ENCODE measurements around the gene ERBB2. TPM values are rescaled to one million over a fixed set of nuclear protein-coding genes. Genes with fewer than 3 reads are reported as not detected.

Gene ERBB2
- total and polyA plus RNA-seq, 9 of the 15 experiments (the other 6 are each of a cell fraction or from before 2014, with no cell fraction given), result 0.74 to 5.6 (median 3.3) TPM

DNA sequence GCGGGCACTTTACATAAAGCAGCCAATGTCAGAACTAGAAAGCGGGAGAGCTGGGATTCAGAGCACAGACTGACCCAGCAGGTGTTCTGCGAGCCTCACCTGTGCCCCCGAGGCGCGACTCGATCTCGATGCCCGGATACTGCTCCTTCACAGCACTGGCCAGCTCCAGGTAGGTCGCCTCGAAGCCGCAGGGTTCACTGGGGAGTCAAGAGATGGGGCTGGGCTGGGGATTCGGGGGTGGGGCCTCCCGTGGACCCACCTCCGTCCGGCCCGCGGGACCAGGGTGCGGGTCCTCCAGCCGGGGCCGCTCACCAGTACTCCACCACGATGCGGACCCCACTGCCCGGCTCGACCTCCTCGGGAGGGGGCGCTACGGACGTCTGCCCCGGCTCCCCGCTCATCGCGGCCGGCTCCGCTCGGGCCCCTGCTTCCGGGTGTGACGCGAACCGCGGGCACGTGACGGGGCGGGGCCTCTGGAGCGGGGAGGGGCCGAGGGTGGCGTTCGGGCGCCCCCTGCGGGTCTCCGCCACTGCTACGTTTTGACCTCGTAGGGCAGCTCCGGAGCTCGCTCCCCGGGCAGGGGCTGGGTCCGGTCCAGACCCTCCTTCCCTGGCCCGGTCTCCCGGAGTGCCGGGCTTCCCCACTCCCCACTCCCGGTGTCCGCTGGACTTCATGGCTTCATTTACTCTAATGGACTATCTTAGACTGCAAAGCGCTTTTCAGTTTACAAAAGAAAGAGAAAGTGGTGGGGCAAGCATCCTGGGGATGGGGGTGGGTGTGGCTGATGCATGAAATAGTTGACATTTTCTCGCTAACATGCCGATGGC is 30.4 kb downstream of the ERBB2 start, which contains the start of gene MIEN1 (continued):
- TF ChIP-seq ZNF318 (IDR thresholded peaks at IDR 0.05; ENCODE audit: borderline replicate concordance in 1 of 2, low read depth in 1 of 2), result no peak
- peak; percentile 76 for TF ChIP-seq ZFX (CRISPR knock-in tag; IDR thresholded peaks at IDR 0.05)
- TF ChIP-seq HNRNPH1 (optimal IDR thresholded peaks at IDR 0.05; ENCODE audit: low read depth, low read length), result no peak
- TF ChIP-seq, protein P1, sequence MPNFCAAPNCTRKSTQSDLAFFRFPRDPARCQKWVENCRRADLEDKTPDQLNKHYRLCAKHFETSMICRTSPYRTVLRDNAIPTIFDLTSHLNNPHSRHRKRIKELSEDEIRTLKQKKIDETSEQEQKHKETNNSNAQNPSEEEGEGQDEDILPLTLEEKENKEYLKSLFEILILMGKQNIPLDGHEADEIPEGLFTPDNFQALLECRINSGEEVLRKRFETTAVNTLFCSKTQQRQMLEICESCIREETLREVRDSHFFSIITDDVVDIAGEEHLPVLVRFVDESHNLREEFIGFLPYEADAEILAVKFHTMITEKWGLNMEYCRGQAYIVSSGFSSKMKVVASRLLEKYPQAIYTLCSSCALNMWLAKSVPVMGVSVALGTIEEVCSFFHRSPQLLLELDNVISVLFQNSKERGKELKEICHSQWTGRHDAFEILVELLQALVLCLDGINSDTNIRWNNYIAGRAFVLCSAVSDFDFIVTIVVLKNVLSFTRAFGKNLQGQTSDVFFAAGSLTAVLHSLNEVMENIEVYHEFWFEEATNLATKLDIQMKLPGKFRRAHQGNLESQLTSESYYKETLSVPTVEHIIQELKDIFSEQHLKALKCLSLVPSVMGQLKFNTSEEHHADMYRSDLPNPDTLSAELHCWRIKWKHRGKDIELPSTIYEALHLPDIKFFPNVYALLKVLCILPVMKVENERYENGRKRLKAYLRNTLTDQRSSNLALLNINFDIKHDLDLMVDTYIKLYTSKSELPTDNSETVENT (CRISPR knock-in tag; IDR thresholded peaks at IDR 0.05), result no peak
- 0 out of 4 replicates have a peak, but pooled peaks of 1 of the 2 experiments have one; percentile 19 for TF ChIP-seq FOXA3 (CRISPR knock-in tag; conservative IDR thresholded peaks at IDR 0.05 in 1 of 2, IDR thresholded peaks at IDR 0.05 in 1 of 2)
- TF ChIP-seq, protein P2, sequence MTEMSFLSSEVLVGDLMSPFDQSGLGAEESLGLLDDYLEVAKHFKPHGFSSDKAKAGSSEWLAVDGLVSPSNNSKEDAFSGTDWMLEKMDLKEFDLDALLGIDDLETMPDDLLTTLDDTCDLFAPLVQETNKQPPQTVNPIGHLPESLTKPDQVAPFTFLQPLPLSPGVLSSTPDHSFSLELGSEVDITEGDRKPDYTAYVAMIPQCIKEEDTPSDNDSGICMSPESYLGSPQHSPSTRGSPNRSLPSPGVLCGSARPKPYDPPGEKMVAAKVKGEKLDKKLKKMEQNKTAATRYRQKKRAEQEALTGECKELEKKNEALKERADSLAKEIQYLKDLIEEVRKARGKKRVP (CRISPR knock-in tag; IDR thresholded peaks at IDR 0.05), result no peak
- TF ChIP-seq, protein P3, sequence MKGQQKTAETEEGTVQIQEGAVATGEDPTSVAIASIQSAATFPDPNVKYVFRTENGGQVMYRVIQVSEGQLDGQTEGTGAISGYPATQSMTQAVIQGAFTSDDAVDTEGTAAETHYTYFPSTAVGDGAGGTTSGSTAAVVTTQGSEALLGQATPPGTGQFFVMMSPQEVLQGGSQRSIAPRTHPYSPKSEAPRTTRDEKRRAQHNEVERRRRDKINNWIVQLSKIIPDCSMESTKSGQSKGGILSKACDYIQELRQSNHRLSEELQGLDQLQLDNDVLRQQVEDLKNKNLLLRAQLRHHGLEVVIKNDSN (CRISPR knock-in tag; IDR thresholded peaks at IDR 0.05), result peak; percentile 98
- TF ChIP-seq NCOA2 (IDR thresholded peaks at IDR 0.05; ENCODE audit: partially characterized antibody in 2 of 2), result no peak
- TF ChIP-seq ETV5 (CRISPR knock-in tag; IDR thresholded peaks at IDR 0.05; ENCODE audit: low read depth), result no peak; the same call in 1 of the 2 replicates
- TF ChIP-seq, protein P4, sequence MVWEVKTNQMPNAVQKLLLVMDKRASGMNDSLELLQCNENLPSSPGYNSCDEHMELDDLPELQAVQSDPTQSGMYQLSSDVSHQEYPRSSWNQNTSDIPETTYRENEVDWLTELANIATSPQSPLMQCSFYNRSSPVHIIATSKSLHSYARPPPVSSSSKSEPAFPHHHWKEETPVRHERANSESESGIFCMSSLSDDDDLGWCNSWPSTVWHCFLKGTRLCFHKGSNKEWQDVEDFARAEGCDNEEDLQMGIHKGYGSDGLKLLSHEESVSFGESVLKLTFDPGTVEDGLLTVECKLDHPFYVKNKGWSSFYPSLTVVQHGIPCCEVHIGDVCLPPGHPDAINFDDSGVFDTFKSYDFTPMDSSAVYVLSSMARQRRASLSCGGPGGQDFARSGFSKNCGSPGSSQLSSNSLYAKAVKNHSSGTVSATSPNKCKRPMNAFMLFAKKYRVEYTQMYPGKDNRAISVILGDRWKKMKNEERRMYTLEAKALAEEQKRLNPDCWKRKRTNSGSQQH (CRISPR knock-in tag; IDR thresholded peaks at IDR 0.05), result no peak
- TF ChIP-seq HIVEP1 (CRISPR knock-in tag; IDR thresholded peaks at IDR 0.05), result no peak
